Erythroblast (primary cell): ENCODE results near the gene JAZF1.

Experiments used
- GATA1 ChIP-seq: IDR thresholded peaks from 2 replicates; pipeline ENCODE4 v1.6.1; 2011; ENCODE audit warnings: low read depth, mild to moderate bottlenecking, control low read depth, low read length, moderate library complexity
- POLR2A ChIP-seq: IDR thresholded peaks from 2 replicates; pipeline ENCODE4 v1.6.1; 2011; ENCODE audit warnings: mild to moderate bottlenecking, low read length

DNA sequence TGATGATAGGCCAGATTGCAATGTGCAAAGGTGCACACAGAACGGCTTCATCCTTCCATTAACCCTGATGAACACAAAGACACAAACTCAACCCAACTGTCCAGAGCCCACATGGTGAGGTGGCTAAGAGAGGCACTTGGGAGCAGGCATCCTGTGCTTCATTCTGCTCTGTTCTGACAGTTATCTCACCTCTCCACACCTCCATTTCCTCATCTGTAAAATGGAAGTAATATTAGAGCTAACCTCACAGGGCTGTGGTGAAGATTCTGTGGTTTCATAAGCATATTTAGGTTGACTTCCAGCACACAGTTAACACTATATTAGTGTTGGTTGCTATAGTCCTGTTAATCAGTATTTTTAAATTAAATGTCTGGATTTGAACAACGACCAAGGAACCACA lies 314.3 kb downstream of the JAZF1 start:
- TF ChIP-seq POLR2A (no peak), GATA1 (no peak)
